Osteoblast (primary cell): Measurements from ENCODE around the gene CCER1. TPM values are rescaled to one million over a fixed set of nuclear protein-coding genes. Genes with fewer than 3 reads are reported as not detected.

Source experiments
- DNase-seq: peaks from one replicate; pipeline ENCODE4 v3.0.0; 2011; ENCODE audit warnings: low spot score, mixed read lengths; ENCODE audit not compliant: insufficient read length; ENCODE audit errors: missing footprints
- H2AFZ ChIP-seq: 2 replicates; pipeline ENCODE4 v1.6.0; 2011; ENCODE audit warnings: mild to moderate bottlenecking, low read length
- H3K27ac ChIP-seq: 2 replicates; pipeline ENCODE4 v1.5.1; 2011; ENCODE audit warnings: mild to moderate bottlenecking, low read depth, low read length, moderate library complexity
- H3K27me3 ChIP-seq: 2 replicates; pipeline ENCODE4 v1.6.0; 2012; ENCODE audit warnings: mild to moderate bottlenecking, control low read depth, inconsistent platforms, low read length, moderate library complexity; ENCODE audit not compliant: insufficient read depth
- H3K36me3 ChIP-seq: 2 replicates; pipeline ENCODE4 v1.5.1; 2011; ENCODE audit warnings: mild to moderate bottlenecking, low read length, control low read depth, moderate library complexity; ENCODE audit not compliant: insufficient read depth
- H3K4me1 ChIP-seq: 2 replicates; pipeline ENCODE4 v1.5.1; 2011; ENCODE audit warnings: mild to moderate bottlenecking, low read length, control low read depth, moderate library complexity; ENCODE audit not compliant: insufficient read depth
- H3K4me2 ChIP-seq: 2 replicates; pipeline ENCODE4 v1.6.0; 2011; ENCODE audit warnings: mild to moderate bottlenecking, low read length; ENCODE audit not compliant: insufficient read depth
- H3K4me3 ChIP-seq: fragments of 200-600 bp; sonication (generic); 3 replicates; pipeline ENCODE4 v1.5.1; 2012; ENCODE audit warnings: mild to moderate bottlenecking, low read length, inconsistent platforms; ENCODE audit not compliant: insufficient read depth
- H3K79me2 ChIP-seq: 2 replicates; pipeline ENCODE4 v1.6.0; 2012; ENCODE audit warnings: mild to moderate bottlenecking, low read length, control low read depth, inconsistent platforms; ENCODE audit not compliant: insufficient read depth
- H3K9me3 ChIP-seq: 2 replicates; pipeline ENCODE4 v1.5.1; 2011; ENCODE audit warnings: low read depth, low read length, control low read depth
- H4K20me1 ChIP-seq: 2 replicates; pipeline ENCODE4 v1.6.0; 2012; ENCODE audit warnings: mild to moderate bottlenecking, low read length, control low read depth; ENCODE audit not compliant: insufficient read depth
- total RNA-seq: library from RNA; depleted of rRNA; stranded (reverse); fragments of >200 nt; gene quantifications from 2 replicates; pipeline ENCODE4 v1.2.3, GENCODE V29; 2012
- TF ChIP-seq, protein P1 (sequence below): IDR thresholded peaks from 2 replicates; pipeline ENCODE4 v1.5.1; 2011; ENCODE audit warnings: mild to moderate bottlenecking, low read depth, low read length, moderate library complexity; ENCODE audit errors: extremely low read depth

Gene CCER1
- total RNA-seq, 1 donor, result not detected

DNA sequence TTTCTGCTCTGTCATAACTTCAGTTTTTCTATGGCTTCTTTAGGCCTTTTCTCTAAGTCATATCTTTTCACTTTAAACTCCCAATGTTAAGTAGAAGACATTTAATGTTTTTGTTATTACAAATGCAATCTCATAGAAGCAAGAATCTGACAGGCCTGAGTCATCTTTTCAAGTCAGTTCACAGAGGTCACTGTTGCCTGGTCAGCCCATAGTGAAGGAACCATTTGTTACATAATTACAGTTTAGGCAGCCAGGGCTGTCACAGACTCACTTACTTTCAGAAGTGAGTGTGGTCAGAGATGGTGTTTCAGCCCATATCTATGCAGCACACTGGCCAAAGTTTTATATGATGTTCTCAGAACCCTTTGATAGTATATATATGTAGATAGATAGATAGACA is 46.5 kb downstream of the CCER1 start:
- Histone ChIP-seq H3K79me2 (no peaks in the 10 kb centered on the region), H3K9me3 (no peaks in the 10 kb centered on the region), H4K20me1 (no peaks in the 10 kb centered on the region), H3K36me3 (no peaks in the 10 kb centered on the region), H3K4me2 (peak overlapping the region; percentile 47), H3K27ac (peak overlapping the region; percentile 68), H2AFZ (no peak overlapping the region), H3K4me3 (no peak overlapping the region), H3K4me1 (peaks cover 31% of the 10 kb centered on the region), H3K27me3 (no peaks in the 10 kb centered on the region)
- TF ChIP-seq, protein P1, sequence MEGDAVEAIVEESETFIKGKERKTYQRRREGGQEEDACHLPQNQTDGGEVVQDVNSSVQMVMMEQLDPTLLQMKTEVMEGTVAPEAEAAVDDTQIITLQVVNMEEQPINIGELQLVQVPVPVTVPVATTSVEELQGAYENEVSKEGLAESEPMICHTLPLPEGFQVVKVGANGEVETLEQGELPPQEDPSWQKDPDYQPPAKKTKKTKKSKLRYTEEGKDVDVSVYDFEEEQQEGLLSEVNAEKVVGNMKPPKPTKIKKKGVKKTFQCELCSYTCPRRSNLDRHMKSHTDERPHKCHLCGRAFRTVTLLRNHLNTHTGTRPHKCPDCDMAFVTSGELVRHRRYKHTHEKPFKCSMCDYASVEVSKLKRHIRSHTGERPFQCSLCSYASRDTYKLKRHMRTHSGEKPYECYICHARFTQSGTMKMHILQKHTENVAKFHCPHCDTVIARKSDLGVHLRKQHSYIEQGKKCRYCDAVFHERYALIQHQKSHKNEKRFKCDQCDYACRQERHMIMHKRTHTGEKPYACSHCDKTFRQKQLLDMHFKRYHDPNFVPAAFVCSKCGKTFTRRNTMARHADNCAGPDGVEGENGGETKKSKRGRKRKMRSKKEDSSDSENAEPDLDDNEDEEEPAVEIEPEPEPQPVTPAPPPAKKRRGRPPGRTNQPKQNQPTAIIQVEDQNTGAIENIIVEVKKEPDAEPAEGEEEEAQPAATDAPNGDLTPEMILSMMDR, result no peak
- peak; percentile 47 for DNase-seq

DNA sequence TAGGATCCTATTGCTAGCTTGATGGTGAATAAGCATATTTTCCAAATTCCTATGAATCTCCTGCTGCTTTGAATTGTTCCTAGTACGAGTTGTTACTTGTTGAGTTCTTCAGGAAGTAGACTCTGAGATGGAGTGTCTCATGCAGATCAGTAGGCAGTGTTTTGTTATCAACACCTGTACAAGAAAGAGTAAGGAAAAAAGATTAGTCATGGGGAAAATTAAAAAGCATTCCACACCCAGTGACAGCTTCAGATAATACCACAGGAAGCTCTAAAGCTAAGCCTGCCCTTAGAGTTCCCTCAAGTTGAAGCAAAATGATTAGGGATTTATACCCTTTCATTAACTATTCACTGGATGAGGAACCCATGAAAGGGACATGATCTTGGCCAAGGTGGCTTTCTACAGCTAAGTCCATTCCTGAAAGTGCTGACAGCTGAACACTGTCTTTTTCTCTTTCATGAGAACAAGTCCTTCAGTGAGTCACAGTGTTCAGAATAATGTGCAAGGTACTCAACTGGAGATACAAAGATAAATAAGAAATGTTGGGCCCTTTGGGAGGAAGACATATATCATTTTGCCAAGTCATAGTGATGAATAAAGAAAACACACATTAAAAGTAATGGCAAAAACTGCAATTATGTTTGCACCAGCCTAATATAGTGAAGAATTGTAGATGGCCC is 49.1 kb downstream of the CCER1 start:
- Histone ChIP-seq H3K79me2 (no peaks in the 10 kb centered on the region), H2AFZ (peak overlapping the region; percentile 2), H3K36me3 (no peaks in the 10 kb centered on the region), H4K20me1 (no peaks in the 10 kb centered on the region), H3K27ac (peak overlapping the region; percentile 18), H3K4me3 (no peak overlapping the region), H3K27me3 (no peaks in the 10 kb centered on the region), H3K4me1 (peaks cover 31% of the 10 kb centered on the region), H3K4me2 (peak overlapping the region; percentile 29), H3K9me3 (no peaks in the 10 kb centered on the region)
- TF ChIP-seq, protein P1, result no peak
- DNase-seq, result no peak

DNA sequence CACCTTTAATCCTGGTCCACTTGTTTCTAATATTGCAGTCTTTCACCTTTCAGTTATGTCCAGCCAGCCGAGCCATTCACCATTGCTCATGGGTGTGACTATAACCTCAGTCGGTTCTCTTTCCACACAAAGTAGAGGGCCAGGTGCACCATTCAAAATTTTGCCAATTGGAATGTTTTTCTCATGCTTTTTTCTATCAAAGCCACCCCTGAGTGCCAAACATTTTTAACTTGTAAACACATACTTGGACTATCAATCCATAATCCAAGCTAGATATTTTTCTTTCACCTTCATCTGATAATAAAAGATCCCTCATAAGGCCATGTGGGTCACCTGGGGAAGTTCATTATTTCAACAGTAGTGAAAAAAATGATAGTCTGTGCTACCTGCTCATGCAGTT is 52.4 kb downstream of the CCER1 start:
- Histone ChIP-seq H3K27ac (no peak overlapping the region), H3K9me3 (no peaks in the 10 kb centered on the region), H3K79me2 (no peaks in the 10 kb centered on the region), H2AFZ (no peak overlapping the region), H3K27me3 (no peaks in the 10 kb centered on the region), H3K4me2 (no peak overlapping the region), H3K36me3 (no peaks in the 10 kb centered on the region), H3K4me3 (no peak overlapping the region), H3K4me1 (peaks cover 22% of the 10 kb centered on the region), H4K20me1 (no peaks in the 10 kb centered on the region)
- TF ChIP-seq, protein P1, result no peak
- DNase-seq, result no peak

Other genes starting within 250 kb of the CCER1 start
- 1.8 TPM in 2 replicates for gene EPYC, start 49.8 kb upstream of the CCER1 start, total RNA-seq
- not detected in 2 replicates for gene KERA, start 102.8 kb upstream of the CCER1 start, total RNA-seq
- 1,762 and 1,965 TPM in 2 replicates for gene LUM, start 156.3 kb upstream of the CCER1 start, total RNA-seq
- gene DCN, start 227.6 kb upstream of the CCER1 start, total RNA-seq, result 1,107 and 1,400 TPM in 2 replicates